Ishikawa (cell line): ENCODE measurements around the gene ACTR8.
"Not testable (repeated sequence)": the region's sequence is repeated elsewhere in the genome, so short reads cannot be mapped to it uniquely, and the experiment has no call there.

Experiments
- CEBPB ChIP-seq: IDR thresholded peaks from 2 replicates; pipeline ENCODE4 v1.6.1; 2012
- CREB1 ChIP-seq: IDR thresholded peaks from 2 replicates; pipeline ENCODE4 v1.6.1; 2012; ENCODE audit warnings: low read depth
- EP300 ChIP-seq: IDR thresholded peaks from 2 replicates; pipeline ENCODE4 v1.6.1; 2012; ENCODE audit warnings: borderline replicate concordance
- FOXM1 ChIP-seq: IDR thresholded peaks from 2 replicates; pipeline ENCODE4 v1.6.1; 2012; ENCODE audit warnings: low read depth, borderline replicate concordance
- NFIC ChIP-seq: IDR thresholded peaks from 2 replicates; pipeline ENCODE4 v1.6.1; 2012
- RAD21 ChIP-seq: IDR thresholded peaks from 2 replicates; pipeline ENCODE4 v1.6.1; 2012; ENCODE audit warnings: low read depth
- TAF1 ChIP-seq: IDR thresholded peaks from 2 replicates; pipeline ENCODE4 v1.6.1; 2012; ENCODE audit warnings: low read depth, mild to moderate bottlenecking
- TCF12 ChIP-seq: IDR thresholded peaks from 2 replicates; pipeline ENCODE4 v1.6.1; 2012; ENCODE audit warnings: low read depth
- TEAD4 ChIP-seq: IDR thresholded peaks from 2 replicates; pipeline ENCODE4 v1.6.1; 2012
- YY1 ChIP-seq: IDR thresholded peaks from 2 replicates; pipeline ENCODE4 v1.6.1; 2012; ENCODE audit warnings: low read depth
- TF ChIP-seq, protein P1 (sequence below): IDR thresholded peaks from 2 replicates; pipeline ENCODE4 v1.6.1; 2012
- TF ChIP-seq, protein P2 (sequence below): IDR thresholded peaks from 2 replicates; pipeline ENCODE4 v1.6.1; 2012; ENCODE audit warnings: low read depth, mild to moderate bottlenecking
- TF ChIP-seq, protein P3 (sequence below): IDR thresholded peaks from 2 replicates; pipeline ENCODE4 v1.6.1; 2012

DNA sequence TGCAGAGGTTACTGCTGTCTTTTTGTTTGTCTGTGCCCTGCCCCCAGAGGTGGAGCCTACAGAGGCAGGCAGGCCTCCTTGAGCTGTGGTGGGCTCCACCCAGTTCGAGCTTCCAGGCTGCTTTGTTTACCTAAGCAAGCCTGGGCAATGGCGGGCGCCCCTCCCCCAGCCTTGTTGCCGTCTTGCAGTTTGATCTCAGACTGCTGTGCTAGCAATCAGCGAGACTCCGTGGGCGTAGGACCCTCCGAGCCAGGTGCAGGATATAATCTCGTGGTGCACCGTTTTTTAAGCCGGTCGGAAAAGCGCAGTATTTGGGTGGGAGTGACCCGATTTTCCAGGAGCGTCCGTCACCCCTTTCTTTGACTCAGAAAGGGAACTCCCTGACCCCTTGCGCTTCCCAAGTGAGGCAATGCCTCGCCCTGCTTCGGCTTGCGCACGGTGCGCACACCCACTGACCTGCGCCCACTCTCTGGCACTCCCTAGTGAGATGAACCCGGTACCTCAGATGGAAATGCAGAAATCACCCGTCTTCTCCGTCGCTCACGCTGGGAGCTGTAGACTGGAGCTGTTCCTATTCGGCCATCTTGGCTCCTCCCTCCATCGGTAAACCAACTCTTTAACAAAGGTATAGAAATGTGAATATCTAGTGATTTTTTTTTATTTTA, 45.4 kb upstream of the ACTR8 start:
- TF ChIP-seq, protein P1, sequence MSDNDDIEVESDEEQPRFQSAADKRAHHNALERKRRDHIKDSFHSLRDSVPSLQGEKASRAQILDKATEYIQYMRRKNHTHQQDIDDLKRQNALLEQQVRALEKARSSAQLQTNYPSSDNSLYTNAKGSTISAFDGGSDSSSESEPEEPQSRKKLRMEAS = not testable (repeated sequence)
- TF ChIP-seq, protein P2, sequence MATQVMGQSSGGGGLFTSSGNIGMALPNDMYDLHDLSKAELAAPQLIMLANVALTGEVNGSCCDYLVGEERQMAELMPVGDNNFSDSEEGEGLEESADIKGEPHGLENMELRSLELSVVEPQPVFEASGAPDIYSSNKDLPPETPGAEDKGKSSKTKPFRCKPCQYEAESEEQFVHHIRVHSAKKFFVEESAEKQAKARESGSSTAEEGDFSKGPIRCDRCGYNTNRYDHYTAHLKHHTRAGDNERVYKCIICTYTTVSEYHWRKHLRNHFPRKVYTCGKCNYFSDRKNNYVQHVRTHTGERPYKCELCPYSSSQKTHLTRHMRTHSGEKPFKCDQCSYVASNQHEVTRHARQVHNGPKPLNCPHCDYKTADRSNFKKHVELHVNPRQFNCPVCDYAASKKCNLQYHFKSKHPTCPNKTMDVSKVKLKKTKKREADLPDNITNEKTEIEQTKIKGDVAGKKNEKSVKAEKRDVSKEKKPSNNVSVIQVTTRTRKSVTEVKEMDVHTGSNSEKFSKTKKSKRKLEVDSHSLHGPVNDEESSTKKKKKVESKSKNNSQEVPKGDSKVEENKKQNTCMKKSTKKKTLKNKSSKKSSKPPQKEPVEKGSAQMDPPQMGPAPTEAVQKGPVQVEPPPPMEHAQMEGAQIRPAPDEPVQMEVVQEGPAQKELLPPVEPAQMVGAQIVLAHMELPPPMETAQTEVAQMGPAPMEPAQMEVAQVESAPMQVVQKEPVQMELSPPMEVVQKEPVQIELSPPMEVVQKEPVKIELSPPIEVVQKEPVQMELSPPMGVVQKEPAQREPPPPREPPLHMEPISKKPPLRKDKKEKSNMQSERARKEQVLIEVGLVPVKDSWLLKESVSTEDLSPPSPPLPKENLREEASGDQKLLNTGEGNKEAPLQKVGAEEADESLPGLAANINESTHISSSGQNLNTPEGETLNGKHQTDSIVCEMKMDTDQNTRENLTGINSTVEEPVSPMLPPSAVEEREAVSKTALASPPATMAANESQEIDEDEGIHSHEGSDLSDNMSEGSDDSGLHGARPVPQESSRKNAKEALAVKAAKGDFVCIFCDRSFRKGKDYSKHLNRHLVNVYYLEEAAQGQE = not testable (repeated sequence)
- TF ChIP-seq EP300, TEAD4, FOXM1, TAF1, RAD21, CREB1, TCF12, CEBPB, NFIC: not testable (repeated sequence)
- peak; percentile 44; the same call in 1 of the 2 replicates for TF ChIP-seq YY1
- TF ChIP-seq, protein P3, sequence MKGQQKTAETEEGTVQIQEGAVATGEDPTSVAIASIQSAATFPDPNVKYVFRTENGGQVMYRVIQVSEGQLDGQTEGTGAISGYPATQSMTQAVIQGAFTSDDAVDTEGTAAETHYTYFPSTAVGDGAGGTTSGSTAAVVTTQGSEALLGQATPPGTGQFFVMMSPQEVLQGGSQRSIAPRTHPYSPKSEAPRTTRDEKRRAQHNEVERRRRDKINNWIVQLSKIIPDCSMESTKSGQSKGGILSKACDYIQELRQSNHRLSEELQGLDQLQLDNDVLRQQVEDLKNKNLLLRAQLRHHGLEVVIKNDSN = not testable (repeated sequence)
